M059J (cell line): ENCODE measurements around the gene KLHL40. TPM values are rescaled to one million over a fixed set of nuclear protein-coding genes. Genes with fewer than 3 reads are reported as not detected.

Experiments used
- DNase-seq: peaks from one replicate; pipeline ENCODE4 v3.0.0-alpha.2; 2012; ENCODE audit warnings: low read depth
- total RNA-seq: library from RNA; depleted of rRNA; stranded (reverse); fragments of >200 nt; shearing (Covaris generic); gene quantifications from 2 replicates; pipeline ENCODE4 v1.2.3, GENCODE V29; 2014

The KLHL40 gene
- total RNA-seq, 1 experiment from 2014 or later: not detected

GRCh38 chr3:42656680-42657610 lies 28.4 kb upstream of the KLHL40 start:
- no peak for DNase-seq

DNA sequence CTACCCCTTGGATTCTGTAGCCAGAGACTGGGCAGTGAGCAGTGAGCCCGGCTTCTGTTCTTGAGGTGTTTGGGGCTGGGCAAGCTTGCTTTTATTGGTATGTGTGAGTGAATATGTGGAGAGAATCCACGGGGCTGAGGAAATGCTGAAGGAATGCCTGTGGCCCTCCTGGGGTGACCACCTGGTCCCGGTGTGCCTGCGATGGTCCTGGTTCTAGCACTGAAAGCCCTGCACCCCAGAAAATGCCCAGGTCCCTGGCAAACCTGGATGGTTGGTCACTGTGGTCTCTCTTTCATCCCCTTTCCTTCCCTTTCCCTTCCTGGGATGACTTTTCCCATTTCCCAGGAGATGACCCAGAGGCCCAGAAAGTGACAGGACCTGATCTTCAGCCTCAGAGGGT lies 27.7 kb upstream of the KLHL40 start:
- no peak for DNase-seq

DNA sequence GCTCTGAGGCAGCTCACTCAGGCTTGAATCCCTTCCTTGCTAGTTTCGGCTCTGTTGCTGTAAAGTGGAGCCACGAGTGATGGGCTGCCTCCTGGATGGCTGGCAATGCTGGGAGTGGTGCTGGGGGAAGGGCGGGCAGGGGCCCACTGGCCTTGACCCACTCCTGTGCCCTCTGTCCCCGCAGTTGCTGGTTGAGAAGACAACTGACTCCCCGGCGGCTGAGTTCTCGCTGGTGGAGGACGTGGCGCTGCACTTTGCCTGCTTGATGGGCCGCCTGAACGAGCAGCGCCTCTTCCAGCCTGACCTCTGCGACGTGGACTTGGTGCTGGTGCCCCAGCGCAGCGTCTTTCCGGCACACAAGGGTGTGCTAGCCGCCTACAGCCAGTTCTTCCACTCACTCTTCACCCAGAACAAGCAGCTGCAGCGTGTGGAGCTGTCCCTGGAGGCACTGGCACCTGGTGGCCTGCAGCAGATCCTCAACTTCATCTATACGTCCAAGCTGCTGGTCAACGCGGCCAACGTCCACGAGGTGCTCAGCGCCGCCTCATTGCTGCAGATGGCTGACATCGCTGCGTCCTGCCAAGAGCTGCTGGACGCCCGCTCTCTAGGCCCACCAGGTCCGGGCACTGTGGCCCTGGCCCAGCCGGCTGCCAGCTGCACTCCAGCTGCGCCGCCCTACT lies 27.1 kb upstream of the KLHL40 start:
- DNase-seq: no peak

DNA sequence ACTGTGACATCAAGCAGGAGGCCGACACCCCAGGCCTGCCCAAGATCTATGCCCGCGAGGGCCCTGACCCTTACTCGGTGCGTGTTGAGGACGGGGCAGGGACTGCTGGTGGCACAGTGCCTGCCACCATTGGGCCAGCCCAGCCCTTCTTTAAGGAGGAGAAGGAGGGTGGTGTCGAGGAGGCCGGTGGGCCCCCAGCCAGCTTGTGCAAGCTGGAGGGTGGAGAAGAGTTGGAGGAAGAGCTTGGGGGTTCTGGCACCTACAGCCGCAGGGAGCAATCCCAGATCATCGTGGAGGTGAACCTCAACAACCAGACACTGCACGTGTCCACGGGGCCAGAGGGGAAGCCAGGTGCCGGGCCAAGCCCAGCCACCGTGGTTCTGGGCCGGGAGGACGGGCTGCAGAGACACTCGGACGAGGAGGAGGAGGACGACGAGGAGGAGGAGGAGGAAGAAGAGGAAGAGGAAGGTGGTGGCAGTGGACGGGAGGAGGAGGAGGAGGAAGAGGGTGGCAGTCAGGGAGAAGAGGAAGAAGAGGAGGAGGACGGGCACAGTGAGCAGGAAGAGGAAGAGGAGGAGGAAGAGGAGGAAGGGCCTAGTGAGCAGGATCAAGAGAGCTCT lies 26.5 kb upstream of the KLHL40 start:
- DNase-seq: no peak

GRCh38 chr3:42659451-42660130 lies 25.7 kb upstream of the KLHL40 start:
- no peak for DNase-seq

GRCh38 chr3:42660131-42660715 lies 25.1 kb upstream of the KLHL40 start:
- no peak for DNase-seq

DNA sequence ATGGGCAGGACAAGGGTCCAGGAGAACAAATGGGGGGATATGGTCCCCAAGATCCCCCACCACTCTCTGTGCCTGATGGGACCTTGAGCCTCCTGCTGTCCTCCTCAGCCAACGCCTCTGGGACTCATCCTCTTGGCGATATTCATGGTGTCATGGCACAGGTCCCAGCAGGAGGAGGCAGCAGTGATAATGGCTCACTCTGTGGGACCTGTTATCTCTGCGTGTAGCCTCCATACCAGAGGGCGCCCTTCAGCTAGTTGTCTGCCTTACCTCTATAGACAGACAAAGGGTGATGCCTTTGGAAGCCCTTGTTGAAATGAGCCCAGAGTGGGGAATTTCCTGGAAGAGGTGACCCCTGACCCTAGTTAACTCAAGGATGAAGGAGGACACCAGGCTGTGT lies 24.4 kb upstream of the KLHL40 start:
- DNase-seq: no peak

- no peak for DNase-seq
Observed at GRCh38 chr3:42661593-42662022, 23.7 kb upstream of the KLHL40 start.

GRCh38 chr3:42662037-42662812 lies 23.1 kb upstream of the KLHL40 start:
- DNase-seq: no peak

DNA sequence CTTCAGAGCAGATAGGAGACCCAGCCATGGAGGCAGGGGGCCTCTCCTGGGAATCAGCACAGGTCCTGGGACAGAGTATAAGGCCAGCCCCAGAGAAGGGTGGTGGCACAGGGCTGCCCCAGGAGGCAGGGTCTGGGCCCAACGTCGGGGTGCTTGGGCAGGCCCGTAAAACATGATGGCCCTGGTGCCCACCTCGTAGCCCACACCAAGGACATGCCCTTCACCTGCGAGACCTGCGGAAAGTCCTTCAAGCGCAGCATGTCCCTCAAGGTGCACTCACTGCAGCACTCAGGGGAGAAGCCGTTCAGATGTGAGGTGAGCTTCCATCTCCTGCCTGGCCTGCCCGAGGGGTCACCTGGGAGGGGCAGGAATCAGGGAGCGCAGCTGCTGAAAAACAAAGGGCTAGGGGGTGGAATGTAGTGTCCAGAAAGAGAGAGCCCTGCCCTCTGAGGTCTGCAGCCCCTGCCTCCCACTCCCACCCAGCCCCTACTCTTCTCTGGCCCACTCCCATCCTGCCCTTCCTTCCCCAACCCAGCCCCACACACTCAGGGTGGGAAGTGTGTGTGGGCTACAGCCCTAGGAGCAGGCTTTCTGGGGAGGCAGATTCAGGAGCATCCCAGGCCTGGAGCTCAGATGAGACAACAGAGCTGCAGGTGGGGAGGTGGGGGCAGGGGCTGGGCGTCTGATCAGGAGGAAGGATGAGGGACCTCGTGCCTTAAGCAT lies 22.4 kb upstream of the KLHL40 start:
- DNase-seq: no peak

DNA sequence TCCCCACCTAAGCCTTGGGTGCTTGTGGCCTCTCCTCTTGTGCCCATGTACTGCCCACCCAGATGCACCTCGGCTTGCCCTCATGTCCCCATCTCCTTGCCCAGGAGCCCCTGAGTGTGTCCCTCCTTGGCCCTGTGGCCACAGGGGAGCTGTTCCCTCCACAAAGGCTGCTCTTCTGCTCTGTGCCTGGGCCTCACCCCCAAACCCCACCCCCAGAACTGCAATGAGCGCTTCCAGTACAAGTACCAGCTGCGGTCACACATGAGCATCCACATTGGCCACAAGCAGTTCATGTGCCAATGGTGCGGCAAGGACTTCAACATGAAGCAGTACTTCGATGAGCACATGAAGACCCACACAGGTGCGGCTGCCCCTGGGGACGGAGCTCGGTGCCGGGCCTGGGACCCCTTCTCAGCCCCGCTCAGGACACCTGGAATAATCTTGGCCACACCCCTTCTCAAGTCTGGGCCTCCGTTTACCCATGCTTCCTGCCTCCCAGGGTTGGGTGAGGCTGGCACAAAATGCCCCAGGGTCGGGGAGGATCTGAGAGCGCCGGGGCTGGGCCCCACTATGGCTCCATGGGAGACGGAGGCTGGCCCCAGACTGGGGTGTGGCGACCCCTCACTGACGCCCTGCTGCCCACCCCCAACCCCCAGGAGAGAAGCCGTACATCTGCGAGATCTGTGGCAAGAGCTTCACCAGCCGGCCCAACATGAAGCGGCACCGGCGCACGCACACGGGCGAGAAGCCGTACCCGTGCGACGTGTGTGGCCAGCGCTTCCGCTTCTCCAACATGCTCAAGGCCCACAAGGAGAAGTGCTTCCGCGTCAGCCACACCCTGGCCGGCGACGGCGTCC lies 21.5 kb upstream of the KLHL40 start:
- no peak for DNase-seq

- no peak for DNase-seq
Observed at GRCh38 chr3:42664438-42664803, 20.9 kb upstream of the KLHL40 start.

DNA sequence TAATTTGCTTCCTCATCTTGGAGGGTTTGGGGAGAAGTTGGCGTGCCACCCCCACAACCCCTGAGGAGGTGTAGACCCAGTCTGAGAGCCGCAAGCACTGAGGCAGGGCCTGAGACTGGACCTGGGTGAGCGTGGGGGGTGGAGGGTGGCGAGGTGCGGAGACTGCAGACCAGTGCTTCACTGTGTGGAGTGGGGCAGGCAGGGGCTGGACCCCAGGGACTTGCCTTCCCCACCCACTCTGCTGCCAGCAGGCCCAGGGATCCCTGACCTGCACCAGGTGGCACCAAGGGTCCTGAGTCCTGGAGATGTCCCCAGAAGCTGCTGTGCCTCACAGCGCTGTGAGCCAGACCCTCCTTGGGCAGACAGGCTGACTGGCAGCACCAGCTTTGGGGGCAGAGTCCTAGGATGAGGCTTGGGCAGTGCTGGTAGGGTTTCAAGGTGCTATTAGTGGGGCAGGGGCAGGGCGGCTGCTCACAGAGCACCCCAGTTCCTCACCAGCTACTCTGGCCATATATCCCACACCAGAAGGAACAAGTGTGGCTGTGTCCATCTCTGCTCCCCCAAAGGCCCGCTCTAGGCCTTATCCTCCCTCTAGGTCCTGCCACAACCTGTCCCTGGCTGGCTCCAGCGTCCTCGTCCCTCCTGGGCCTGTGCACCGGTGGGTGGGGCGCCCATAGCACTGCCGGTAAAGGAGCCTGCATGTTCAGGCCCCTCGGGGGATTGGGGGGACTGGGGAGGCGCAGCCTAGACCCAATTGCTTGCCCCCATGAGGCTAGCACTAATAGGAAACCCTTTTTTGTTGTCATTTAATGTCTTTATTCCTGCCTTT lies 20.1 kb upstream of the KLHL40 start:
- no peak for DNase-seq

DNA sequence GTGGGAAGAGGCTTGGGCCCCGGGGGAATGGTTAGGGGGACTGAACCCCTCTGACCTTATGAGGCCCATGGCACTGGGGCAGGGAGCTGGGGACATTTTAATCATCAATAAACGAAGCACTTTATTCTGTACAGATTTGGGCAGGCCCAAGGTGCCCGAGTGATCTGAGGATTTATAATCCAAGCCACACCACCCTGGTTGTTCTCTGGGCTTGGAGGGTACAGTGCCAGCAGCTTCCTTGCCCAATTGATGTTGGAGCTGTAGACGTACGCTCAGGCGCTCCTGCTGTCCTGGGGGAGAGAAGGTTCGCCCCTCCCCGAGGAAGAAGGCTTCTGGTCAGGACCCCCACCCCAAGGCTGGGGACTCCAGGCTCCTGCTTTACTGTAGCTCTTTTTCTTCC lies 19.3 kb upstream of the KLHL40 start:
- DNase-seq: no peak

DNA sequence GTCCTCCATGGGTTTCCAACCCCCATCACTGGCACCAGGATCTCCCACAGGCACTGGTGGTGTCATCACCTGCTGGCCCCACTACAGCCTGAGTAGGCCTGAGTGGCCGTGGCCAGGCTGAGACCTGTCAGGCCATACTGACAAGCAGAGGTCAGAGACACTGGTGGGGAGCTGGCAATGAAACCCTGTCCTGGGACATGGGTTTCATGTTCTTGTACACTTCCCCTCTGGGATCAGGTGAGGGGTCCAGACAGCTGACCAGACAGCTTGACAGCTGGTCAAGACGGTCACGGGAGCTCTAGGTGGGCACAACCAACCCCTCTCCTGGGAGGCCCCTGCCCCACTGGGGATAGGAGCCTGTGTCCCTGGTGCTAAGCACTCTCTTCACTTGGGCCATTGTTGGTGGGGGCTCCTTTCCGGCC lies 18.7 kb upstream of the KLHL40 start:
- DNase-seq: no peak

- DNase-seq: no peak
Observed at GRCh38 chr3:42667096-42667522, 18.2 kb upstream of the KLHL40 start.

DNA sequence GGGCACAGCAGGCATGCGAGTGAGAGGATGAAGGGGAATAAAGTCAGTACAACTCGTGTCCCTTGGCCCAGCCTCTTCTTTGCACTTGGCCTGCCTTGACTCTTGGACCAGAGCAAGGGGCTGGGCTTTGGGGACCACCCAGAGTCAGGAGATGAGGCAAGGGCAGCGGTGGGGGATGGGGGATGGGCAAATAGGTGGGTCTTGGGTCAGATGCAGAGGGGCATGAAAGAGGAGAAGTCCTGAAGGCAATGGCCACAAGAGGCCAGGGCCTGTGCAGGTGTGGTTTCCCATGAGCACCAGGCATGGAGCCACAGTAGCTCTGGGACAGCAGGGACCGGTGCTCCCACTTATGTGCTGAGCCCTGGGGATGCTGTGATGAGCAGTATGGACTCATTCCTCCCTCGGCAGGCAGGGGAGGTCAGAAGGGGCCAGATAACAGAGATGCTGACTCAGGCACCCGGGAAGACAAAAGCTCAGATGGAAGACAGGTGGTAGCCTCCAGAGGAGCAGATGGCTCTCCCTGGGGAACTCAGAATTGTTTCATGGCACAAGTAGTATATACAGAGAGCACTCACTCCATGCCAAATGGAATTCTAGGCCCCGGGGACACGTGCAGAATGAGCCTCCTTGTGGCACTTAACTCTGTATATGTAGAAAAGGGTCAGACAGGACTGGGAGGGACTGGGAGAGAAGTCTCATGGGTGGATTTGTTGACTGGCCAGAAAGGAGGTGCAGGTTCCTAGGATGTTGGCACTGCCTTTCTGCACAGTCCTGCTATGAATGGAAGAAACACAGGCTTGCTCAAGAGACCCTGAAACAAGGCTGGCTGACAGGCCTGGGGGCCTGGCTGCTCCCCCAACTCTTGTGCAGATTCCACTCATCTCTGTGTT lies 17.6 kb upstream of the KLHL40 start:
- DNase-seq: no peak
